ENCODE measurements around the gene PER1. TPM values are rescaled to one million over a fixed set of nuclear protein-coding genes. Genes with fewer than 3 reads are reported as not detected.

The PER1 gene
- total and polyA plus RNA-seq, 2 of the 13 experiments (the other 11 are each of a cell fraction or from before 2014, with no cell fraction given), result 2.6 to 3.6 TPM

- TF ChIP-seq ZNF280D (CRISPR knock-in tag; IDR thresholded peaks at IDR 0.05), result no peak
- TF ChIP-seq ZBTB14 (CRISPR knock-in tag; IDR thresholded peaks at IDR 0.05), result 0 out of 2 replicates have a peak, but pooled peaks have one; percentile 14
- 0 out of 3 replicates have a peak, but pooled peaks have one; percentile 26 for TF ChIP-seq MXI1 (IDR thresholded peaks at IDR 0.05; ENCODE audit: borderline replicate concordance, low read depth, low read length)
- TF ChIP-seq RBFOX2 (IDR thresholded peaks at IDR 0.05; ENCODE audit: low read depth, low read length), result 0 out of 2 replicates have a peak, but pooled peaks have one; percentile 1
- 0 out of 2 replicates have a peak, but pooled peaks have one; percentile 38 for TF ChIP-seq ZNF530 (CRISPR knock-in tag; IDR thresholded peaks at IDR 0.05; ENCODE audit: low read depth)
- TF ChIP-seq ZBTB20 (CRISPR knock-in tag; IDR thresholded peaks at IDR 0.05; ENCODE audit: borderline replicate concordance, low read depth), result 0 out of 2 replicates have a peak, but pooled peaks have one; percentile 2
- TF ChIP-seq ZBTB46 (CRISPR knock-in tag; IDR thresholded peaks at IDR 0.05; ENCODE audit: borderline replicate concordance), result 0 out of 2 replicates have a peak, but pooled peaks have one; percentile 50
- 0 out of 2 replicates have a peak, but pooled peaks have one; percentile 5 for TF ChIP-seq TBX2 (CRISPR knock-in tag; IDR thresholded peaks at IDR 0.05; ENCODE audit: borderline replicate concordance)
- TF ChIP-seq SALL2 (CRISPR knock-in tag; IDR thresholded peaks at IDR 0.05), result peak; percentile 66; the same call in 1 of the 2 replicates
- TF ChIP-seq CENPX (CRISPR knock-in tag; IDR thresholded peaks at IDR 0.05), result no peak
- TF ChIP-seq HMGXB4 (CRISPR knock-in tag; IDR thresholded peaks at IDR 0.05; ENCODE audit: borderline replicate concordance in 1 of 2, low read depth in 1 of 2), result peak in 1 of 2 experiments; percentile 15; a peak in 1 of 4 replicates
- 0 out of 2 replicates have a peak, but pooled peaks have one; percentile 49 for TF ChIP-seq ZNF607 (CRISPR knock-in tag; IDR thresholded peaks at IDR 0.05; ENCODE audit: borderline replicate concordance)
- 0 out of 2 replicates have a peak, but pooled peaks have one; percentile 11 for TF ChIP-seq GFI1 (CRISPR knock-in tag; IDR thresholded peaks at IDR 0.05; ENCODE audit: borderline replicate concordance)
- no peak for TF ChIP-seq CREBL2 (CRISPR knock-in tag; IDR thresholded peaks at IDR 0.05; ENCODE audit: borderline replicate concordance)
- no peak for TF ChIP-seq MAX (IDR thresholded peaks at IDR 0.05)
These were observed 37.0 kb upstream of the PER1 start (continued) for GRCh38 chr17:8189041-8189710.

Measured in HepG2 (cell line).